DMS79 treated with DMSO at 0.1 percent for 48 hours (cell line): Measurements from ENCODE around the gene ACTR6.
A peak's percentile ranks its signal among the peaks of the same experiment; 100 is the strongest.

Experiments used
- DNase-seq: peaks from one replicate; lab custom pipeline; 2025; lab: John Stamatoyannopoulos, UW

Gene ACTR6

DNA sequence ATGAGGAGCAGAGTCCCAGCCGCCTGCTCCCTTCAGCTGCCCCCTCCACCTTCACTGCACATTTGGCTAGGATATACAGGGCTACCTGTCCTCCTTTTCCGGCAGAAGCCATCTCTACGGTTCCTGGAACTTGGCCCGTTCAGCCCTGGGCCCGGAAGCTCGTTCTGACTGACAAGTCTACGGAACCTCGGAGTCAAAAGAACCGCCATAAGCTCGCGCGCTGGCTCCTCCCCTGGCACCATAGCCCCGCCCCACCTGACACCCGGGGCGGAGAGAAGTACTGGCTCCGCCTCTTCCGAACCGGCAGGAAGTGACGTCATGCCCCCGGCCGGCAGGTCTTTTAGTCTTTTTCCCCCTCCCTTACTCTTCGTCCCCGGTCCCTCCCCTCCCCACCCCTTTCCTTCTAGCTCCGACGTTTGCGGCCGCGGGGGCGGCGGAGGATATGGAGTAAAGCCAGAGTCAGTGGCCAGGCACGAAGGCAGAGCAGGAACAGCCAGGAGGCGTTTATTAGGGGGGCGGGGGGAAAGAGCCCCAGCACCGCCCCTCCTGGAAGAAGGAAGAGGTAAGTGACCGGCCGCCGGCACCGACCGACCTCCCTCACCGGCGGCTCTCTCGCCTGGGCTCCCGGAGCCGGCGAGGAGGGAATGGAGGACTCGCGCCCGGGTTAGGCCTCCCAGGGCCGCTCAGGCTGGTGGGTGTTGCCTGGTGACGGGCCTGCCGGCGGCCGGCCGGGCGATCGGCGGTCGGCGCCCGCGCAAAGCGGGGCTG, 66.4 kb downstream of the ACTR6 start, which contains the start of the genes DEPDC4 and SCYL2:
Gene DEPDC4 (minus strand): TSS at position 245 of the 768 bp plus-strand sequence. CDS start 3 bp downstream, at position 242.
Gene SCYL2 (plus strand): TSS at position 343 of the 768 bp plus-strand sequence. CDS start 15,794 bp downstream, outside the sequence.
- DNase-seq: peak; percentile 93

DNA sequence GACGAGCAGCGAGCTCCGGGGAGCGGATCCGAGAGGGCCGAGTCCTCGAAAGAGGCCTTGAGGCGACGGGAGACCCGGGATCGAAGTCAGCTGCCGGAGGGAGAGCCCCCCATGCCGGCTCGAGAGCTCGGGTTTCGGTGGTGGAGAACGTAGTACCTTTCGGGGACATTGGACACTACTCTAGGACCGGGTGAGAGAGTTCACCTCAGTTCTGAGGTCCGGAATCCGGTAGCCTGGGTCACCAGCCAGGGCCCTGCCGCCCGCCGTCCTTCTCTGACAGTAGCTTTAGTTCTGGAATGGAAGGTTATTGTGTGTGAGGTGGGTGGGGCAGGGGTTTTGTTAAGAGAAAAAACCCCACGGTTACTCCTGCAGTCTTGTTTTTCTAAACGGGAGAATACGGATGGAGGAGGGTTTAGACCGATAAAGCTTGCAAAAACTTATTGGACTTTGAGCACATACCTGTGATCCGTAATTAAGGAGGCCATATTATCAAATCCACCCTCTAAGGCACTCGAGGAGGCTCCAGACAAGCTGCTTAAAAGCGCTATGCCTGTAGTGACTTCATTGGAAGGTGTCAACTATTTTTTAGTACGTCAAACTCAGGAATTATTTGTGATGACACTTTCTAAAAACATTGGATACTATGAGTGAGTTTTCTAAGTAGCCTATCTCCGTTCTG, 67.1 kb downstream of the ACTR6 start:
- DNase-seq: peak; percentile 35

DNA sequence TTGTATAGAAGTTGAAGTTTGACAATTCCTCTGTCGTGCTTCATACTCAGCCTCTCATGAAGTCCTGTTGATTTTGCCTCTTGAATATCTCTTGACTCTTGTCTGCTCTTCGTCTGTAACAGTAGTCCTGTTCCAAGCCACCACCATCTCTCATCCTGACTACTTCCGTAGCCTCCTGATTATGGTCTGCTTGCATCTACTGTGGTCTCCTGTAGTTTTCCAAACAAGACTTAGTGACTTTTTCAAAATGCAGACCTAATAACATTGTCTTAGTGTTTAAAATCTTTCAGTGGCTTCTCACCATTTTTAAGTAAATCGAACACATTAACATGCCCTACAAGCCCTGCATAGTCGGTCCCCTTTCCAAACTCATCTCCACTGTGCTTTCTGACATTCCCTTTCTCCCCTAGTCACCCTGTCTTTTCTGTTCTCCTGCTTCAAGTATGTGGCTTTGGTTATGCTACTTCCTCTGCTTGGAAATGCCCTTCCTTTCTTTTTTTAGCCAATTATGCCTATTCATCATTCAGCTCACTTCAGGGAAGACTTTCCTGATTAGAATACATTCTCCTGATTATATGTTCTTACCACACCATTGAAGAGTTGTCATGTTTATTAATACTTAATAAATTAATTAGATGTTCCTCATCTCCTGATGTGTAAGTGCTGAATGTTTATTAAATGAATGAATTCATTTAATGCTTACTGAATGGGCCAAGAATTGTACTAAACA, 68.4 kb downstream of the ACTR6 start:
- DNase-seq: peak; percentile 11

DNA sequence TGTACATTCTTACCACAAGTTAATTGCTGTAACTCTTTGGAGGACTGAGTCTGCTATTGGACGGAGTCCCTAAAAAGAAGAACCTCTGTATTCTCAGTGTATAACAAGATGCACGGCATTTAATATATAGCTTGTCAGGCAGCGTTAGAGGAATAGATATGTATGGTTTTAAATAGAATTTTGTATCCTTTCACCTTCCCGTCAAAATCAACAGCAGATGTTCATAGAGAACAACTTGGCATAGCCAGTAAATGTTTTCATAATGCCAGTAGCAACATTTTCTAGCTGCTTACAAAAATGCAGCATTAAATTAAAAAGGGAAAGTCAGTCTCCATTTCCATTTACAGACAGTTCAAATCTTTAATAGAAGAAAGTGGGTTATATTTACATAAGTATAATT, 73.2 kb downstream of the ACTR6 start:
- DNase-seq: no peak
